Hippocampal formation (tissue), 2 donors: ENCODE data around the gene OR56B1.

Experiments used
- DNase-seq, 2 donors: peaks; one replicate each; lab custom pipeline; 2025; lab: John Stamatoyannopoulos, UW

OR56B1 gene

DNA sequence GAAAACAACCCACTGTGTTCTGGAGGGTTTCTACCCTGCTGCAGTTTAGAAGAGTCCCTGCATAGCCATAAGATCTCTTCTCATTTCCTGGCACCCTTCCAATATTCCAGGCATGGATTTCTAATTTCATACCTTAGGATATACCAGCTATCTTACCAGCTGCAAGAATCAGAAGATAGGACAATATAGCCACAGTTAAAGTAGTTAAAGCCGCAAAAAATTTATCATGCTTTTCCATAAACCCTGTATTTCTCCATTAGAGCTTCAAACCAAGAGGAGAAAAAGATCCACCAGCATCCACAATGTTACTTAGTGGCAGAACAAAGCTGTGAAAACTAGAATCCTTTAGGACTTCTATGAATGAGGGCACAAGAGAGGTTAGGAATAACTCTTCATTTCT is 8.6 kb upstream of the OR56B1 start:
- no peak for DNase-seq

DNA sequence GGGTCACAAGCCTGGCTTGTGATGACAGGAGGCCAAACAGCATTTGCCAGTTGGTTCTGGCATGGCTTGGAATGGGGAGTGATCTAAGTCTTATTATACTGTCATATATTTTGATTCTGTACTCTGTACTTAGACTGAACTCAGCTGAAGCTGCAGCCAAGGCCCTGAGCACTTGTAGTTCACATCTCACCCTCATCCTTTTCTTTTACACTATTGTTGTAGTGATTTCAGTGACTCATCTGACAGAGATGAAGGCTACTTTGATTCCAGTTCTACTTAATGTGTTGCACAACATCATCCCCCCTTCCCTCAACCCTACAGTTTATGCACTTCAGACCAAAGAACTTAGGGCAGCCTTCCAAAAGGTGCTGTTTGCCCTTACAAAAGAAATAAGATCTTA is 843 bp downstream of the OR56B1 start:
- DNase-seq = no peak

DNA sequence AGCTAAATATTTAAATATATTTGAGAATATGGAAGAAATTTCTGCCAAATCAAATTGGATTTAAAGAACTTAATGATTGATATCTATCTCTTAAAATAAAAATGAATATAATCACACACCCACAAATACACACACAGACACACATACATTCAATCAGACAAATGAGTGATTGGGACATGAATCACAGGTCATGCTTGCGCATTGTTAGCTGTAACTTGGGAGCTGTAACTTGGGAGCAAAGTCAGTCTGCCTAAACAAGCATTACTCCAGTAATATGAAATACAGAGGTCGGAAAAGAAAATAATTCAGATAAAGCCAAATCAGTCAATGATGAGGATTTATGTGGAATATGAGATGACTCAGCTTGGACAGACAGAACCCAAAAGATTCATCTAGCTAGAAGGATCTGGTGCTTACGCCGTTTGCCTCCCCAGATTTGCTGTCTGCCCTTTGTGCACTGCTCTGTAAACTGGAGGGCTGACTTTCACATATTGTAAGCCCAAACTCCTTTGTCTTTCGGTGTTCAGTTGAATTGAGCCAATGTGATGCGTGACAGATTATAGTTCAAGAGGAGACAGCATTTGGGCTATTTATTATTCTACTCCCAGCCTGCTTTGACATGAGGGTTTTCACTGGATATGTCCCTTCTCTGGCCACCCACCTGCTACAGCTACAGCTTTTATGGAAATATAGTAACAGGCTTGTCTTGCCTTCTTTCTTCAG is 1.6 kb downstream of the OR56B1 start:
- DNase-seq = no peak

DNA sequence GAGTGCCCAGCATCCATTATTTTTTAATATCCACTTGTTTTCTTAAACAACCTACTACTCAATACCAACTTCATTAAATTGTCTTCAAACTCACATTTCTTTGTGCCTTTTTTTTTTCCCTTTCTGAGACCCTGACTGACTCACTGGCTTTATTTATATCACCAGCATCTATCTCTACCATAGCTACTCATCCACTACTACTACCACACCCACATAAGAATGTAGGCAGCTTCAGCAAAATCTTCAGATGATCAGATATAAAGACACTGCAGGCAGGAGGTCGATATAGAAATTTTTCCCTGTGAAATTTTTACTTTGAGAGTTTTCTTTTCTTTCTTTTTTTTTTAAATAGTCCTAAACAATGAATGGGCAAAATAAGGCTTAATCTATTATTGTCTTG is 2.2 kb downstream of the OR56B1 start:
- DNase-seq = no peak

DNA sequence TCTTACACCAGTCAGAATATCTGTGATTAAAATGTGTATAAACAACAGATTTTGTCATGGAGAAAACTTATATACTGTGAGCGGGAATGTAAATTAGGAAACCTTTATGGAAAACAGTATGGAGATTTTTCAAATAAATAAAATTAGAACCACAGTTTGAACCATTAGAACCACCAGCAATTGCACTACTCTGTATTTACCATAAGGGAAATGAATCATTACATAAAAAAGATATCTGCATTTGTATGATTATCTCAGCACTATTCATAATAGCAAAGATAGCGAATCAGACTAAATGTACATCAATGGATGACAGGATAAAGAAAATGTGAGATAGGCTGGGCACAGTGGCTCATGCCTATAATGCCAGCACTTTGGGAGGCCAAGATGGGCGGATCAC is 10.4 kb downstream of the OR56B1 start:
- DNase-seq = no peak

DNA sequence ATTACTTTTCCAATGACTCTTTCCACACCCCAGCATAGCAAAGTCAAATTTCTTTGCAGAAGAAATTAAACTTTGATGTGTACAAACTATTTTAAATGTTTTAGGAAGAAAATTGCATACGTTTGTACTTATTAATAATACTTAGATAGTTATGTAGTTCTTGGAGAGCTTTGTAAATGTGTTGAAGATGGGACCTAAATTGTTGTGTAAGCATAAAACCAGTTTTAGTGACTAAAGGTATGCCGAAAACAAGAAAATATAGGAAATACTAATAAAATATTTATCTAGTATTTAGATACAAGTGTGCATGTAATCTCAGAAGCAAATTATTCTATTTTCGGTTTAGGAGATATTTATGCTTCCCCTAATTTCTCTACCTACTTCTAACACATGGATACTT is 13.6 kb downstream of the OR56B1 start:
- no peak for DNase-seq

DNA sequence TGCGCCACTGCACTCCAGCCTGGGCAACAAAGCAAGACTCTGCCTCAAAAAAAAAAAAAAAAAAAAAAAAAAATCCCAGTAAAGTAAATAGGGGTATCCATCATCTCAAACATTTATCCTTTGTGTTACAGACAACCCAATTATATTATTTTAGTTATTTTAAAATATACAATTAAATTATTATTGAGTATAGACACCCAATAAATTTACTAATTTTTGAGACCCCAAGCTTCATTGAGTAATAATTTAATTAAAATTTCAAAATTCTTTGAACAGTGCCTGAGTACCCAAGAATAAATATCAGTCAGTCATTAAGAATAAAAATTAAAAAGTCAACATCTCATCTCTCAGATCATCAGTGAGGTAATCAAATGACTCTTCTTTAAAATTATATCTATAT is 17.7 kb downstream of the OR56B1 start, which contains the start of gene OR52N4:
Gene OR52N4 (plus strand): TSS at position 301 of the 400 bp plus-strand sequence. CDS start 498 bp downstream, outside the sequence.
- no peak for DNase-seq

DNA sequence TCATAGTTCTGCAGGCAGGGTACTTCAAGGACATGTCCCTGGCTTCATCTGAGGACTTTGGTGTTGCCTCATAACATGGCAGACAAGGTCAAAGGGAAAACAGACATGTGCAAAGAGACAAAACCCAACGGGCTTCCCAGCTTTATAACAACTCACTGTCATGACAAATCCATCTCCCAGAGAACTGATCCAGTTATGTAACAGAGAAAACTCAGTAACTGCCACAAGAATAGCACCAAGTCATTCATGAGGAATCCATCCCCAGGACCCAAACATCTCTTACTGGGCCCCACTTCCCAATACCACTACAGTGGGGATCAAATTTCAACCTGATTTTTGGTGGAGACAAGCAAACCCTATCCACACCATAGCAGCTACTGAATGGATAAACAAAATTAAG is 30.8 kb downstream of the OR56B1 start:
- no peak for DNase-seq

DNA sequence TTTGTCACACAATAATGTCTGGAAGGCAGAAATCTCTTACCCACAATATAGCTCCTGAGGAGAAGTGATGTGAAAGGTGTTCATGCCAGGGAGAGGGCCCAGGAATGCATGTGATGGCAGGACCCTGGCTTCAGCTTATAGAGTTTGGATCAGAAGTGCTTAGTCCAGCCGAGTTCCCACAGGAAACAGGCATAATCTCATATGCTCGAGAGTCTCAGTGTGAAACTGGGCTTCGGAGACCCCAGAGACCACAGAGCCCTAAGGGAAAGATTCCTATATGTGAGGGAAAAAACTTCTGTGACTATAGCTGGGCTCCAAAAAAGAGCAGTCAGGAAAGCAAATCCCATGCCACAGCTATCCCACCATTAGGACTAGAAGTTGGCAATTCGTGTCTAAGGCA is 47.0 kb downstream of the OR56B1 start, which contains the start of gene OR52N5:
Gene OR52N5 (minus strand): TSS at position 101 of the 400 bp plus-strand sequence. CDS start 4,721 bp downstream, outside the sequence.
- no peak for DNase-seq
